GM18868 (cell line): Measurements from ENCODE around the gene H19.

ENCODE experiments used
- ATAC-seq: cut with Tn5 transposase; IDR thresholded peaks from one replicate; pipeline ENCODE4 v1.9.1; 2021; ENCODE audit warnings: mild to moderate bottlenecking, moderate library complexity; ENCODE audit not compliant: unreplicated experiment

Gene H19

GRCh38 chr11:1948389-1948788 lies 49.3 kb downstream of the H19 start:
- no peak for ATAC-seq

- no peak for ATAC-seq
These were observed 49.9 kb downstream of the H19 start for GRCh38 chr11:1947592-1948237.

DNA sequence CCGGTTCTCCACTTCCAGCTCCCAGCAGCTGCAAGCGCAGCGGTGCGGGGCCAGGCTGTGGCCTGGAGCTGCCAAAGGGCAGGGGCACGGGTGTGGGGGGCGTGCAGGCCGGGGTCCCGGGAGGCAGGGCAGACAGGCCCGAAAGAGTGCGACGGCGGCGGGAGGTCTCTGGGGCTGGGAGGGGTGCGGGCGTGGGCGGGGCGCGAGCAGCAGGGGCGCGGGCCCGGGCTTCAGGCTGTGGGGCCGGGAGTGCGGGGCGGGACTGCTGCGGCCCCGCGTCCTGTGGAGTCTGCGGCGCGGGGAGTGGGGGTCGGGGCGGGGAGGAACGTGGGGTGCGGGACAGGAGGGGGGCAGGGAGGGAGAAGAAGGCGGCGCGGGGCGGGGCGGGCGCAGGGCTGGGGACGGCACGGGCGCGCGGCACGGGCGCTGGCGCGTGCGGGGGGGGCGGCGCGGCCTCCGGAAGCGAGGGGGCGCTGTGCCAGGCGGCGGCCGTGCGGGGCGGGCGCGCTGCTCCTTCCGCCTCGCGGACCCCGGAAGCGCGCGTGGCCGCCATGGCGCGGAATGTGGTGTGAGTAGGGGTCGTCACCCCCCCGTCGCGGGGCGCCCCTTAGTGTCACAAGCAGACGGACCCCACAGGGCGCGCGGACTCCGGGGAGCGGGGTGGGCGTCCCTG lies 50.7 kb downstream of the H19 start, which contains the start of gene MRPL23:
MRPL23 (plus strand) TSS at position 521 of the 673 bp plus-strand sequence; CDS start at position 552, 31 bp downstream.
- ATAC-seq, result no peak
